SK-N-SH (cell line): ENCODE data around the gene ZDHHC15. TPM values are rescaled to one million over a fixed set of nuclear protein-coding genes. Genes with fewer than 3 reads are reported as not detected.
"Not testable (repeated sequence)": the region's sequence is repeated elsewhere in the genome, so short reads cannot be mapped to it uniquely, and the experiment has no call there.

ENCODE experiments used
- CTCF ChIA-PET: fragments of 300-600, 350-600 bp; formaldehyde crosslinking; extraction: SDS; loops from one replicate; lab custom pipeline; 2021; lab: Yijun Ruan, JAX
- POLR2A ChIA-PET: fragments of 350-600 bp; sonication (Branson Sonifier 250); formaldehyde crosslinking; extraction: SDS; loops from one replicate; lab custom pipeline; 2020; ENCODE audit warnings: antibody characterized with exemption, inconsistent platforms; lab: Yijun Ruan, JAX
- DNase-seq: peaks from one replicate; pipeline ENCODE4 v3.0.0; 2012
- H2AFZ ChIP-seq: fragments of 200-600 bp; sonication (generic); 2 replicates; pipeline ENCODE4 v1.8.1; 2016; ENCODE audit warnings: antibody characterized with exemption, mild to moderate bottlenecking, low read depth
- H3F3A ChIP-seq: fragments of 200-600 bp; sonication (generic); replicated peaks from 2 replicates; pipeline ENCODE3; 2016; ENCODE audit warnings: antibody characterized with exemption, mild to moderate bottlenecking; ENCODE audit not compliant: insufficient read depth
- H3K27ac ChIP-seq, 2 experiments: fragments of 200-500 bp in 1 of 2; fragments of 200-600 bp in 1 of 2; sonication (Bioruptor generic) in 1 of 2; sonication (generic), shearing (Covaris generic) in 1 of 2; 2 replicates each; pipeline versions ENCODE4 v1.5.1 to v1.6.1; 2014 to 2016; ENCODE audit warnings: low read depth in 2 of 2, inconsistent platforms in 1 of 2, low read length in 1 of 2, mild to moderate bottlenecking in 1 of 2, mixed read lengths in 1 of 2
- H3K27me3 ChIP-seq: fragments of 200-600 bp; sonication (generic), shearing (Covaris generic); 2 replicates; pipeline ENCODE4 v1.6.1; 2016; ENCODE audit warnings: mixed run types; ENCODE audit not compliant: insufficient read depth
- H3K36me3 ChIP-seq, 2 experiments: fragments of 200-500 bp in 1 of 2; fragments of 200-600 bp in 1 of 2; sonication (Bioruptor generic) in 1 of 2; sonication (generic) in 1 of 2; replicated peaks in 1 of 2; 2 replicates each; pipeline versions ENCODE3 to v1.5.1; 2014 to 2016; ENCODE audit warnings: low read length in 1 of 2, mild to moderate bottlenecking in 1 of 2; ENCODE audit not compliant: insufficient read depth in 2 of 2, control insufficient read depth in 1 of 2
- H3K4me1 ChIP-seq, 2 experiments: fragments of 200-500 bp in 1 of 2; fragments of 200-600 bp in 1 of 2; sonication (Bioruptor generic) in 1 of 2; sonication (generic), shearing (Covaris generic) in 1 of 2; 2 replicates each; pipeline versions ENCODE4 v1.5.1 to v1.6.1; 2014 to 2016; ENCODE audit warnings: low read depth in 1 of 2, low read length in 1 of 2, mixed run types in 1 of 2; ENCODE audit not compliant: insufficient read depth in 2 of 2, control insufficient read depth in 1 of 2
- H3K4me2 ChIP-seq: fragments of 200-600 bp; sonication (generic), shearing (Covaris generic); 2 replicates; pipeline ENCODE4 v1.6.1; 2017; ENCODE audit warnings: mixed run types
- H3K4me3 ChIP-seq, 2 experiments: fragments of 200-500 bp in 1 of 2; fragments of 200-600 bp in 1 of 2; sonication (Bioruptor generic) in 1 of 2; sonication (generic), shearing (Covaris generic) in 1 of 2; 2 replicates each; pipeline versions ENCODE4 v1.5.1 to v1.8.1; 2014 to 2016; ENCODE audit warnings: low read depth in 2 of 2, inconsistent platforms in 1 of 2, low read length in 1 of 2, mild to moderate bottlenecking in 1 of 2, mixed read lengths in 1 of 2, moderate library complexity in 1 of 2
- H3K79me2 ChIP-seq: fragments of 200-600 bp; sonication (generic); 2 replicates; pipeline ENCODE4 v1.8.1; 2017; ENCODE audit warnings: mild to moderate bottlenecking; ENCODE audit not compliant: insufficient read depth
- H3K9ac ChIP-seq: fragments of 200-600 bp; sonication (generic); 2 replicates; pipeline ENCODE4 v1.6.1; 2017; ENCODE audit warnings: mixed run types
- H3K9me2 ChIP-seq: fragments of 200-600 bp; sonication (generic); 2 replicates; pipeline ENCODE4 v1.6.1; 2017; ENCODE audit warnings: mixed run types
- H3K9me3 ChIP-seq: fragments of 200-600 bp; sonication (generic); 2 replicates; pipeline ENCODE4 v1.6.1; 2017; ENCODE audit warnings: mixed run types, mild to moderate bottlenecking, moderate library complexity
- H4K20me1 ChIP-seq: fragments of 200-600 bp; sonication (generic); 2 replicates; pipeline ENCODE4 v1.6.1; 2017; ENCODE audit warnings: mild to moderate bottlenecking, mixed run types; ENCODE audit not compliant: insufficient read depth
- EP300 ChIP-seq, 2 experiments: IDR thresholded peaks; 2 replicates each; pipeline versions ENCODE4 v1.4.0 to v1.6.1; 2012; ENCODE audit warnings: borderline replicate concordance in 1 of 2, low read depth in 1 of 2, low read length in 1 of 2
- FOXJ3 ChIP-seq: sonication (generic); formaldehyde crosslinking; IDR thresholded peaks from 2 replicates; pipeline ENCODE4 v1.5.1; 2020; ENCODE audit warnings: mild to moderate bottlenecking, missing genetic modification reagents
- FOXM1 ChIP-seq: IDR thresholded peaks from 2 replicates; pipeline ENCODE4 v1.4.0; 2012; ENCODE audit warnings: low read depth, mild to moderate bottlenecking
- GABPA ChIP-seq: IDR thresholded peaks from 2 replicates; pipeline ENCODE4 v1.4.0; 2012; ENCODE audit warnings: low read depth, mild to moderate bottlenecking
- GATA2 ChIP-seq: sonication (generic); formaldehyde crosslinking; IDR thresholded peaks from 2 replicates; pipeline ENCODE4 v1.5.0; 2020; ENCODE audit warnings: mild to moderate bottlenecking, missing genetic modification reagents
- JUND ChIP-seq: IDR thresholded peaks from 2 replicates; pipeline ENCODE4 v1.4.0; 2012
- MXI1 ChIP-seq: IDR thresholded peaks from 2 replicates; pipeline ENCODE4 v1.6.1; 2012; ENCODE audit warnings: mild to moderate bottlenecking, low read depth, low read length, improper control_type of control experiment
- NFIC ChIP-seq: IDR thresholded peaks from 2 replicates; pipeline ENCODE4 v1.4.0; 2012; ENCODE audit warnings: borderline replicate concordance
- RCOR1 ChIP-seq: fragments of 150-350 bp; IDR thresholded peaks from 2 replicates; pipeline ENCODE4 v1.6.1; 2017; ENCODE audit warnings: antibody characterized with exemption, low read length
- TCF12 ChIP-seq: IDR thresholded peaks from 2 replicates; pipeline ENCODE4 v1.4.0; 2012
- WGBS: methylation state at CpG from one replicate; pipeline ENCODE4 v1.1.6; 2017; ENCODE audit warnings: low lambda C conversion rate; 5-methylcytosine and 5-hydroxymethylcytosine counted together
- polyA plus RNA-seq, 3 experiments: library from polyadenylated mRNA; depleted of rRNA; stranded (reverse); fragments of >200 nt; gene quantifications; 2 replicates each; pipeline ENCODE4 v1.2.3, GENCODE V29; 2012
- TF ChIP-seq, protein P1 (sequence below): IDR thresholded peaks from 2 replicates; pipeline ENCODE4; 2012
- TF ChIP-seq, protein P2 (sequence below): fragments of 150-350 bp; IDR thresholded peaks from 2 replicates; pipeline ENCODE4 v1.6.1; 2016; ENCODE audit warnings: mild to moderate bottlenecking, low read depth, low read length
- TF ChIP-seq, protein P3 (sequence below): IDR thresholded peaks from 2 replicates; pipeline ENCODE4 v1.4.0; 2012; ENCODE audit warnings: low read depth, borderline replicate concordance
- TF ChIP-seq, protein P4 (sequence below): IDR thresholded peaks from 2 replicates; pipeline ENCODE4 v1.6.1; 2012; ENCODE audit warnings: mild to moderate bottlenecking, low read depth, low read length, moderate library complexity

The ZDHHC15 gene
- polyA plus RNA-seq, 1 of the 3 experiments (the other 2 are of a cell fraction), result 0.02 TPM

DNA sequence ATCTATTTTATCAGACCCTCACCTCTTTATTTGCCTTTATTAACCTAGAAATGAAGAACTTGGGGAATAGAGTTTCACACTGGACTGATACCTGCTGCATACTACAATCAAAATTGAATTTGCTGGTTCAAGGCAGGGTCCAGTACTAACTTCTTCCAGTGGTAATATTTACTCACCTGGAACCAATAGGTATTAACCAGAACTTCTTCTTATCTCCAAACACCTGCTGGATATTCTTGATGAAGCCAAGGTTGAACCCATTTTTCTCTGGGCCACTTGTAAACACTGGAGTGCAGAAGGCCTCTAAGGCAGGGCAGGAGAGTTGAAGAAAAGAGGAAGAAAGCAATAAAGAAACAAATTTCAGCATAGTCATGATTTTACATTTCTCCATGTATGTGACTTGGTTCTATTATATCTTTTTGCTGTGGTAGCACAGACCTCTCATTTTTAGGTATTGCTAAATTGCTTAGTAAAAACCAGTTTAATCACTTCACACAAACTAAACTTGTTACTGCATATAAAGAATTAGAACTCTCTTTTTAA is 101.1 kb downstream of the ZDHHC15 start:
- Histone ChIP-seq H4K20me1 (no peaks in the 10 kb centered on the region), H3K4me1 (no peaks in the 10 kb centered on the region), H2AFZ (no peak overlapping the region), H3K27me3 (no peaks in the 10 kb centered on the region), H3K9ac (no peak overlapping the region), H3K4me2 (no peak overlapping the region), H3K9me3 (no peaks in the 10 kb centered on the region), H3K36me3 (no peaks in the 10 kb centered on the region), H3F3A (no peaks in the 10 kb centered on the region), H3K27ac (no peak overlapping the region), H3K9me2 (no peaks in the 10 kb centered on the region), H3K79me2 (no peaks in the 10 kb centered on the region), H3K4me3 (no peak overlapping the region)
- TF ChIP-seq, protein P1, sequence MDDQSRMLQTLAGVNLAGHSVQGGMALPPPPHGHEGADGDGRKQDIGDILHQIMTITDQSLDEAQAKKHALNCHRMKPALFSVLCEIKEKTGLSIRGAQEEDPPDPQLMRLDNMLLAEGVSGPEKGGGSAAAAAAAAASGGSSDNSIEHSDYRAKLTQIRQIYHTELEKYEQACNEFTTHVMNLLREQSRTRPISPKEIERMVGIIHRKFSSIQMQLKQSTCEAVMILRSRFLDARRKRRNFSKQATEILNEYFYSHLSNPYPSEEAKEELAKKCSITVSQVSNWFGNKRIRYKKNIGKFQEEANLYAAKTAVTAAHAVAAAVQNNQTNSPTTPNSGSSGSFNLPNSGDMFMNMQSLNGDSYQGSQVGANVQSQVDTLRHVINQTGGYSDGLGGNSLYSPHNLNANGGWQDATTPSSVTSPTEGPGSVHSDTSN, result no peak
- TF ChIP-seq, protein P2, sequence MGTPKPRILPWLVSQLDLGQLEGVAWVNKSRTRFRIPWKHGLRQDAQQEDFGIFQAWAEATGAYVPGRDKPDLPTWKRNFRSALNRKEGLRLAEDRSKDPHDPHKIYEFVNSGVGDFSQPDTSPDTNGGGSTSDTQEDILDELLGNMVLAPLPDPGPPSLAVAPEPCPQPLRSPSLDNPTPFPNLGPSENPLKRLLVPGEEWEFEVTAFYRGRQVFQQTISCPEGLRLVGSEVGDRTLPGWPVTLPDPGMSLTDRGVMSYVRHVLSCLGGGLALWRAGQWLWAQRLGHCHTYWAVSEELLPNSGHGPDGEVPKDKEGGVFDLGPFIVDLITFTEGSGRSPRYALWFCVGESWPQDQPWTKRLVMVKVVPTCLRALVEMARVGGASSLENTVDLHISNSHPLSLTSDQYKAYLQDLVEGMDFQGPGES, result no peak
- TF ChIP-seq, protein P3, sequence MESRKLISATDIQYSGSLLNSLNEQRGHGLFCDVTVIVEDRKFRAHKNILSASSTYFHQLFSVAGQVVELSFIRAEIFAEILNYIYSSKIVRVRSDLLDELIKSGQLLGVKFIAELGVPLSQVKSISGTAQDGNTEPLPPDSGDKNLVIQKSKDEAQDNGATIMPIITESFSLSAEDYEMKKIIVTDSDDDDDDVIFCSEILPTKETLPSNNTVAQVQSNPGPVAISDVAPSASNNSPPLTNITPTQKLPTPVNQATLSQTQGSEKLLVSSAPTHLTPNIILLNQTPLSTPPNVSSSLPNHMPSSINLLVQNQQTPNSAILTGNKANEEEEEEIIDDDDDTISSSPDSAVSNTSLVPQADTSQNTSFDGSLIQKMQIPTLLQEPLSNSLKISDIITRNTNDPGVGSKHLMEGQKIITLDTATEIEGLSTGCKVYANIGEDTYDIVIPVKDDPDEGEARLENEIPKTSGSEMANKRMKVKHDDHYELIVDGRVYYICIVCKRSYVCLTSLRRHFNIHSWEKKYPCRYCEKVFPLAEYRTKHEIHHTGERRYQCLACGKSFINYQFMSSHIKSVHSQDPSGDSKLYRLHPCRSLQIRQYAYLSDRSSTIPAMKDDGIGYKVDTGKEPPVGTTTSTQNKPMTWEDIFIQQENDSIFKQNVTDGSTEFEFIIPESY, result no peak
- TF ChIP-seq MXI1, result no peak
- TF ChIP-seq RCOR1, result no peak
- TF ChIP-seq GABPA, result no peak
- TF ChIP-seq FOXM1, result no peak
- no peak for TF ChIP-seq JUND
- TF ChIP-seq GATA2 (CRISPR knock-in tag), result no peak
- TF ChIP-seq FOXJ3, result no peak
- no peak for TF ChIP-seq TCF12
- no peak for TF ChIP-seq NFIC
- TF ChIP-seq, protein P4, sequence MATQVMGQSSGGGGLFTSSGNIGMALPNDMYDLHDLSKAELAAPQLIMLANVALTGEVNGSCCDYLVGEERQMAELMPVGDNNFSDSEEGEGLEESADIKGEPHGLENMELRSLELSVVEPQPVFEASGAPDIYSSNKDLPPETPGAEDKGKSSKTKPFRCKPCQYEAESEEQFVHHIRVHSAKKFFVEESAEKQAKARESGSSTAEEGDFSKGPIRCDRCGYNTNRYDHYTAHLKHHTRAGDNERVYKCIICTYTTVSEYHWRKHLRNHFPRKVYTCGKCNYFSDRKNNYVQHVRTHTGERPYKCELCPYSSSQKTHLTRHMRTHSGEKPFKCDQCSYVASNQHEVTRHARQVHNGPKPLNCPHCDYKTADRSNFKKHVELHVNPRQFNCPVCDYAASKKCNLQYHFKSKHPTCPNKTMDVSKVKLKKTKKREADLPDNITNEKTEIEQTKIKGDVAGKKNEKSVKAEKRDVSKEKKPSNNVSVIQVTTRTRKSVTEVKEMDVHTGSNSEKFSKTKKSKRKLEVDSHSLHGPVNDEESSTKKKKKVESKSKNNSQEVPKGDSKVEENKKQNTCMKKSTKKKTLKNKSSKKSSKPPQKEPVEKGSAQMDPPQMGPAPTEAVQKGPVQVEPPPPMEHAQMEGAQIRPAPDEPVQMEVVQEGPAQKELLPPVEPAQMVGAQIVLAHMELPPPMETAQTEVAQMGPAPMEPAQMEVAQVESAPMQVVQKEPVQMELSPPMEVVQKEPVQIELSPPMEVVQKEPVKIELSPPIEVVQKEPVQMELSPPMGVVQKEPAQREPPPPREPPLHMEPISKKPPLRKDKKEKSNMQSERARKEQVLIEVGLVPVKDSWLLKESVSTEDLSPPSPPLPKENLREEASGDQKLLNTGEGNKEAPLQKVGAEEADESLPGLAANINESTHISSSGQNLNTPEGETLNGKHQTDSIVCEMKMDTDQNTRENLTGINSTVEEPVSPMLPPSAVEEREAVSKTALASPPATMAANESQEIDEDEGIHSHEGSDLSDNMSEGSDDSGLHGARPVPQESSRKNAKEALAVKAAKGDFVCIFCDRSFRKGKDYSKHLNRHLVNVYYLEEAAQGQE, result no peak
- no peak for TF ChIP-seq EP300 (IDR thresholded peaks at IDR 0.05; ENCODE audit: borderline replicate concordance in 1 of 2, low read depth in 1 of 2, low read length in 1 of 2)
- ChIA-PET POLR2A (no interaction called here), CTCF (no interaction called here)
- DNase-seq, result no peak

DNA sequence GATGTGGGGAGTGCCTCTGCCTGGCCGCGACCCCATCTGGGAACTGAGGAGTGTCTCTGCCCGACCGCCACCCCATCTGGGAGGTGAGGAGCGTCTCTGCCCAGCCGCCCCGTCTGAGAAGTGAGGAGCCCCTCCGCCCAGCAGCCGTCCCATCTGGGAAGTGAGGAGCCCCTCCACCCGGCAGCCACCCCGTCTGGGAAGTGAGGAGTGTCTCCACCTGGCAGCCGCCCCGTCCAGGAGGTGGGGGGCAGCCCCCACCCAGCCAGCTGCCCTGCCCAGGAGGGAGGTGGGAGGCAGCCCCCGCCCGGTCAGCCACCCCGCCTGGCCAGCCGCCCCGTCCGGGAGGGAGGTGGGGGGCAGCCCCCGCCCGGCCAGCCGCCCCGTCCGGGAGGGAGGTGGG is 115.7 kb downstream of the ZDHHC15 start:
- H3K9me2 ChIP-seq, H3K79me2 ChIP-seq, CTCF ChIA-PET, H3K4me3 ChIP-seq, H3K27ac ChIP-seq, H3F3A ChIP-seq, H3K9ac ChIP-seq, H4K20me1 ChIP-seq, H3K27me3 ChIP-seq, H3K36me3 ChIP-seq, H2AFZ ChIP-seq, H3K9me3 ChIP-seq, POLR2A ChIA-PET, H3K4me1 ChIP-seq, H3K4me2 ChIP-seq, DNase-seq: not testable (repeated sequence)
- 77% methylated on average over 6 of the region's 24 CpGs for WGBS
